IMR-90 (cell line): ENCODE results near the gene TNFRSF13B.

Source experiments
- CTCF ChIP-seq: conservative IDR thresholded peaks from 2 replicates; pipeline ENCODE4 v1.5.1; 2012; ENCODE audit warnings: mild to moderate bottlenecking, low read depth, low read length, improper control_type of control experiment
- SMC3 ChIP-seq: fragments of 150-350 bp; IDR thresholded peaks from 2 replicates; pipeline ENCODE4 v1.6.1; 2016; ENCODE audit warnings: low read depth, mild to moderate bottlenecking, antibody characterized with exemption, low read length, moderate library complexity

GRCh38 chr17:16929757-16930520, 42.0 kb downstream of the TNFRSF13B start:
- TF ChIP-seq CTCF (no peak), SMC3 (no peak)
